Loucy (cell line): ENCODE data around the gene ADH1C.
"Not testable (repeated sequence)": the region's sequence is repeated elsewhere in the genome, so short reads cannot be mapped to it uniquely, and the experiment has no call there.

ENCODE experiments used
- H2AFZ ChIP-seq: fragments of 200-600 bp; sonication (generic); 2 replicates; pipeline ENCODE4 v1.6.0; 2016; ENCODE audit warnings: antibody characterized with exemption, mild to moderate bottlenecking, low read length, moderate library complexity
- H3F3A ChIP-seq: fragments of 200-600 bp; 2 replicates; pipeline ENCODE4 v1.6.0; 2016; ENCODE audit warnings: antibody characterized with exemption, low read depth, mild to moderate bottlenecking
- H3K27me3 ChIP-seq: fragments of 200-600 bp; sonication (generic); 2 replicates; pipeline ENCODE4 v1.6.1; 2014; ENCODE audit warnings: low read length, mild to moderate bottlenecking; ENCODE audit not compliant: insufficient read depth, poor library complexity, severe bottlenecking
- H3K36me3 ChIP-seq: fragments of 200-600 bp; sonication (generic); 2 replicates; pipeline ENCODE4 v1.6.1; 2016; ENCODE audit warnings: low read length; ENCODE audit not compliant: insufficient read depth
- H3K4me1 ChIP-seq: fragments of 200-600 bp; sonication (generic); 2 replicates; pipeline ENCODE4 v1.5.1; 2014; ENCODE audit warnings: low read length, mild to moderate bottlenecking; ENCODE audit not compliant: insufficient read depth, poor library complexity, severe bottlenecking
- H3K4me2 ChIP-seq: fragments of 200-600 bp; sonication (generic); 2 replicates; pipeline ENCODE4 v1.6.0; 2014; ENCODE audit warnings: antibody characterized with exemption, low read length, low read depth, mild to moderate bottlenecking; ENCODE audit not compliant: poor library complexity, severe bottlenecking
- H3K4me3 ChIP-seq: fragments of 200-600 bp; sonication (generic); 2 replicates; pipeline ENCODE4 v1.5.1; 2014; ENCODE audit warnings: low read length, mild to moderate bottlenecking, mixed read lengths; ENCODE audit not compliant: poor library complexity, severe bottlenecking
- H3K79me2 ChIP-seq: fragments of 200-600 bp; sonication (generic); 2 replicates; pipeline ENCODE4 v1.6.1; 2014; ENCODE audit warnings: low read length; ENCODE audit not compliant: insufficient read depth
- H3K9ac ChIP-seq: fragments of 200-600 bp; sonication (generic); 2 replicates; pipeline ENCODE4 v1.6.0; 2014; ENCODE audit warnings: mild to moderate bottlenecking, low read depth, low read length, moderate library complexity; ENCODE audit not compliant: poor library complexity, severe bottlenecking
- H3K9me2 ChIP-seq: fragments of 200-600 bp; sonication (generic); replicated peaks from 2 replicates; pipeline ENCODE4 v1.6.1; 2016; ENCODE audit warnings: low read depth, low read length, mixed read lengths
- H3K9me3 ChIP-seq: fragments of 200-600 bp; sonication (generic); 2 replicates; pipeline ENCODE4 v1.6.1; 2014; ENCODE audit warnings: mild to moderate bottlenecking, antibody characterized with exemption, low read length, low read depth; ENCODE audit not compliant: insufficient read depth
- H4K20me1 ChIP-seq: fragments of 200-600 bp; sonication (generic); 2 replicates; pipeline ENCODE4 v1.6.0; 2014; ENCODE audit warnings: antibody characterized with exemption, low read length, mild to moderate bottlenecking; ENCODE audit not compliant: insufficient read depth, poor library complexity, severe bottlenecking
- EZH2phosphoT487 ChIP-seq: fragments of 200-600 bp; IDR thresholded peaks from 2 replicates; pipeline ENCODE4 v1.6.1; 2018; ENCODE audit warnings: antibody characterized with exemption, mild to moderate bottlenecking, moderate library complexity, borderline replicate concordance
- TF ChIP-seq, protein P1 (sequence below): fragments of 200-600 bp; sonication (generic); conservative IDR thresholded peaks from 2 replicates; pipeline ENCODE4 v1.5.1; 2014; ENCODE audit warnings: mild to moderate bottlenecking, antibody characterized with exemption, low read length

ADH1C gene

DNA sequence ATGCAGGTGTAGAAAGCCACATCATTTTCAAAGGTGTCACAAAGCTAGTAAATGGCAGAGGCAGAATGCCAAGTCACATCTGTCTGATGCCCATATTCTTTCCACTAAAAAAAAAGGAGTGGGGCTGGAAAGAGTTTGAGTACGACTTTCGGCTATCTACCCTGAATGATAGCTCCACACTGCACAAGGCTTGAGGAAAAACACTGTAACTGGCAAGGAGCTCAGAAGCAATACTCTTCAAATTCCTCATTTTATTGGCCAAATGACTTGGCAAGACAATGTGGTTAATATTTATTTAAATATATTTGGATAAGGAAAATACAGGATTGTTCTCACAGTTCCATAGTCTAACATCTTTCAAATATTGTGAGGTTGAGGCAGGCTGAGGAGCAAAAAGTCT is 5.4 kb upstream of the ADH1C start:
- H3F3A ChIP-seq: no peaks in the 10 kb centered on the region
- no peak overlapping the region for H3K9ac ChIP-seq
- no peaks in the 10 kb centered on the region for H3K4me1 ChIP-seq
- no peak overlapping the region for H3K4me3 ChIP-seq
- no peaks in the 10 kb centered on the region for H4K20me1 ChIP-seq
- no peak overlapping the region for H3K4me2 ChIP-seq
- H3K79me2 ChIP-seq: no peaks in the 10 kb centered on the region
- H3K36me3 ChIP-seq: no peaks in the 10 kb centered on the region
- peaks cover 3% of the 10 kb centered on the region; the same call in 1 of the 2 replicates for H3K9me3 ChIP-seq
- H3K27me3 ChIP-seq: no peaks in the 10 kb centered on the region
- no peaks in the 10 kb centered on the region for H3K9me2 ChIP-seq
- TF ChIP-seq, protein P1, sequence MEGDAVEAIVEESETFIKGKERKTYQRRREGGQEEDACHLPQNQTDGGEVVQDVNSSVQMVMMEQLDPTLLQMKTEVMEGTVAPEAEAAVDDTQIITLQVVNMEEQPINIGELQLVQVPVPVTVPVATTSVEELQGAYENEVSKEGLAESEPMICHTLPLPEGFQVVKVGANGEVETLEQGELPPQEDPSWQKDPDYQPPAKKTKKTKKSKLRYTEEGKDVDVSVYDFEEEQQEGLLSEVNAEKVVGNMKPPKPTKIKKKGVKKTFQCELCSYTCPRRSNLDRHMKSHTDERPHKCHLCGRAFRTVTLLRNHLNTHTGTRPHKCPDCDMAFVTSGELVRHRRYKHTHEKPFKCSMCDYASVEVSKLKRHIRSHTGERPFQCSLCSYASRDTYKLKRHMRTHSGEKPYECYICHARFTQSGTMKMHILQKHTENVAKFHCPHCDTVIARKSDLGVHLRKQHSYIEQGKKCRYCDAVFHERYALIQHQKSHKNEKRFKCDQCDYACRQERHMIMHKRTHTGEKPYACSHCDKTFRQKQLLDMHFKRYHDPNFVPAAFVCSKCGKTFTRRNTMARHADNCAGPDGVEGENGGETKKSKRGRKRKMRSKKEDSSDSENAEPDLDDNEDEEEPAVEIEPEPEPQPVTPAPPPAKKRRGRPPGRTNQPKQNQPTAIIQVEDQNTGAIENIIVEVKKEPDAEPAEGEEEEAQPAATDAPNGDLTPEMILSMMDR: no peak
- TF ChIP-seq EZH2phosphoT487: no peak
- no peak overlapping the region for H2AFZ ChIP-seq

DNA sequence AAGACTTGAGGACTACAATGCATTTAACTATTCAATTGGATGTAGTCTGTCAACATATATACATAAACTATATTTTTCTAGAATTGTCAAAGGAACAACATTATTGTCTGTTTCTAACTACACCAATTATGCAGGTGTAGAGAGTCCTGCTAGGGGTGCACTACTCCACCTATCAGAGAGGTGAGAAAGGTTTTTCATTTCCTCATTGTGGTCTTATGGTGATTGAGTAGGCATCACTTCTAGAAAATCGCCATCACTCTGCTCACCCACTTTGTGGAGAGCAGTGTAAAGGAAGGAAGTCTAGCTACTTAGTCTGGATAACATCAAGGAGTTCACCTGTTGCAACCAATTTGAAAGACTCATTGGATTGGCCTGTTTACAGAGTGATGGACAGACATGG is 4.4 kb upstream of the ADH1C start:
- H3K79me2 ChIP-seq: no peaks in the 10 kb centered on the region
- no peak overlapping the region for H2AFZ ChIP-seq
- H3K4me2 ChIP-seq: no peak overlapping the region
- H3K9me2 ChIP-seq: no peaks in the 10 kb centered on the region
- peaks cover 3% of the 10 kb centered on the region; the same call in 1 of the 2 replicates for H3K9me3 ChIP-seq
- H3K27me3 ChIP-seq: no peaks in the 10 kb centered on the region
- no peaks in the 10 kb centered on the region for H3K36me3 ChIP-seq
- TF ChIP-seq, protein P1: no peak
- TF ChIP-seq EZH2phosphoT487: no peak
- H3K4me3 ChIP-seq: no peak overlapping the region
- H3F3A ChIP-seq: no peaks in the 10 kb centered on the region
- no peaks in the 10 kb centered on the region for H3K4me1 ChIP-seq
- no peak overlapping the region for H3K9ac ChIP-seq
- no peaks in the 10 kb centered on the region for H4K20me1 ChIP-seq

DNA sequence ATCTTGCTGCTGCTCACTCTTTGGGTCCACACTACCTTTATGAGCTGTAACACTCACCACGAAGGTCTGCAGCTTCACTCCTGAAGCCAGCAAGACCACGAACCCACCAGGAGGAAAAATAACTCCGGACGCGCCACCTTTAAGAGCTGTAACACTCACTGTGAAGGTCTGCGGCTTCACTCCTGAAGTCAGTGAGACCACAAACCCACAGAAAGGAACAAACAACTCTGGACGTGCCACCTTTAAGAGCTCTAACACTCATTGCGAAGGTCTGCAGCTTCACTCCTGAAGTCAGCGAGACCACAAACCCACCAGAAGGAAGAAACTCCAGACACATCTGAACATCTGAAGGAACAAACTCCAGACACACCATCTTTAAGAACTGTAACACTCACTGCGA is 3.6 kb upstream of the ADH1C start:
- H3F3A ChIP-seq, H3K27me3 ChIP-seq, H3K36me3 ChIP-seq, H3K9me2 ChIP-seq, H3K9ac ChIP-seq, H3K79me2 ChIP-seq, H3K9me3 ChIP-seq, H2AFZ ChIP-seq, H3K4me2 ChIP-seq, H4K20me1 ChIP-seq, H3K4me1 ChIP-seq: not testable (repeated sequence)
- H3K4me3 ChIP-seq: peak overlapping the region; percentile 29

DNA sequence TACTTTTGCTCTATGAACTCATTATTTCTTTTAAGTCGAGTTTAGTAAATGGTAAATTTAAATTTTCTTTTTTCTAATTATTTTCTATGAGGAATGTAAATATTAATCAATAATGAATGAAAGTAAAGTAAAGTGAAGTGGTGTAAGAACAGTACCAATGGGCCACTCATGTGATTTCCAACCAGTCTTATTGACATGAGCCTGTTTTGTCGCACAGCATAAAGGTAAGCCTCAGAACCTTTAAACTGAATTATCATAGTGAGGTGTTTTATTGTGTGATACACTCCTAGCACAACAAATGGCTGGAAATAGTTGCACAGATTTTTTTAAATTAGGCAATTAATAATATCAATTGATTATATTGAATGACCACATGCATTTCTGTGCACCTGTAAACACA is 1.1 kb downstream of the ADH1C start:
- H3K79me2 ChIP-seq: no peaks in the 10 kb centered on the region
- H4K20me1 ChIP-seq: no peaks in the 10 kb centered on the region
- H3K36me3 ChIP-seq: no peaks in the 10 kb centered on the region
- H3F3A ChIP-seq: no peaks in the 10 kb centered on the region
- no peak for TF ChIP-seq EZH2phosphoT487
- TF ChIP-seq, protein P1: no peak
- no peak overlapping the region for H3K4me3 ChIP-seq
- H3K4me1 ChIP-seq: no peaks in the 10 kb centered on the region
- H3K9me2 ChIP-seq: no peaks in the 10 kb centered on the region
- H3K27me3 ChIP-seq: no peaks in the 10 kb centered on the region
- peaks cover 3% of the 10 kb centered on the region; the same call in 1 of the 2 replicates for H3K9me3 ChIP-seq
- H2AFZ ChIP-seq: no peak overlapping the region
- H3K9ac ChIP-seq: no peak overlapping the region
- no peak overlapping the region for H3K4me2 ChIP-seq
